Measurements from ENCODE around the gene TMEM235. TPM values are rescaled to one million over a fixed set of nuclear protein-coding genes. Genes with fewer than 3 reads are reported as not detected.

The TMEM235 gene
- not detected for total RNA-seq
- long read RNA-seq: 0 reads

- no peak for DNase-seq
- intact Hi-C loops (cut with DNase I): no loop called here
- ATAC-seq: no peak
These were observed at the start of gene TMEM235 for GRCh38 chr17:78230996-78231935. TSS of gene TMEM235 (plus strand) at chr17:78231631. CDS start at chr17:78232024, 393 bp downstream.

- intact Hi-C loops (cut with DNase I): no loop called here
- DNase-seq (no peak), ATAC-seq (no peak)
These were observed 48.9 kb upstream of the TMEM235 start for GRCh38 chr17:78182504-78182903.

GRCh38 chr17:78183916-78184315, 47.5 kb upstream of the TMEM235 start:
- ATAC-seq (no peak), DNase-seq (no peak)
- intact Hi-C loops (cut with DNase I): no loop called here

- no peak for ATAC-seq
- intact Hi-C loops (cut with DNase I): no loop called here
- DNase-seq: no peak
These were observed 47.1 kb upstream of the TMEM235 start for GRCh38 chr17:78184351-78184750.

- DNase-seq (no peak), ATAC-seq (no peak)
These were observed 46.6 kb upstream of the TMEM235 start for GRCh38 chr17:78184868-78185267.

GRCh38 chr17:78185981-78186691, 45.3 kb upstream of the TMEM235 start:
- DNase-seq (peak; percentile 52), ATAC-seq (peak; percentile 5 to 55)
- intact Hi-C loops (cut with DNase I): no loop called here

More at GRCh38 chr17:78184868-78185267, 46.6 kb upstream of the TMEM235 start:
- intact Hi-C loops (cut with DNase I): no loop called here

GRCh38 chr17:78186692-78187595, 44.5 kb upstream of the TMEM235 start, which contains the start of the genes AFMID and TK1:
TSS of gene AFMID (plus strand) at chr17:78187362. CDS start at chr17:78187371, 9 bp downstream.
TSS of gene TK1 (minus strand) at chr17:78187052. CDS start at chr17:78186994, 58 bp downstream.
- intact Hi-C loops (cut with DNase I): no loop called here
- DNase-seq: peak; percentile 96
- ATAC-seq: peak; percentile 98 to 99

GRCh38 chr17:78196716-78197115, 34.7 kb upstream of the TMEM235 start:
- intact Hi-C loops (cut with DNase I): no loop called here
- ATAC-seq (no peak), DNase-seq (no peak)

- no peak for DNase-seq
- intact Hi-C loops (cut with DNase I): no loop called here
- ATAC-seq: no peak
These were observed 34.1 kb upstream of the TMEM235 start for GRCh38 chr17:78197147-78197832.

GRCh38 chr17:78200451-78200850, 31.0 kb upstream of the TMEM235 start:
- intact Hi-C loops (cut with DNase I): no loop called here
- DNase-seq: no peak
- ATAC-seq: no peak

GRCh38 chr17:78202666-78203065, 28.8 kb upstream of the TMEM235 start:
- intact Hi-C loops (cut with DNase I): no loop called here
- DNase-seq (no peak), ATAC-seq (peak in 1 of 2 donors; percentile 10)

GRCh38 chr17:78204387-78205123, 26.9 kb upstream of the TMEM235 start:
- no peak for DNase-seq
- ATAC-seq: no peak
- intact Hi-C loops (cut with DNase I): no loop called here

GRCh38 chr17:78205124-78205775, 26.2 kb upstream of the TMEM235 start:
- DNase-seq (no peak), ATAC-seq (no peak)
- intact Hi-C loops (cut with DNase I): no loop called here

- intact Hi-C loops (cut with DNase I): no loop called here
- ATAC-seq: no peak
- no peak for DNase-seq
These were observed 25.1 kb upstream of the TMEM235 start for GRCh38 chr17:78206298-78206697.

- DNase-seq (no peak), ATAC-seq (no peak)
- intact Hi-C loops (cut with DNase I): no loop called here
These were observed 22.9 kb upstream of the TMEM235 start for GRCh38 chr17:78208486-78208885.

- DNase-seq (no peak), ATAC-seq (no peak)
- intact Hi-C loops (cut with DNase I): no loop called here
These were observed 21.3 kb upstream of the TMEM235 start for GRCh38 chr17:78210111-78210510.

- DNase-seq (no peak), ATAC-seq (no peak)
- intact Hi-C loops (cut with DNase I): no loop called here
These were observed 20.4 kb upstream of the TMEM235 start for GRCh38 chr17:78211032-78211431.
